HAP-1 (cell line): ENCODE results near the gene EFNA3.

ENCODE experiments used
- DNase-seq, 2 experiments: peaks; one replicate each; pipeline ENCODE4 v3.0.0-alpha.2; 2016 to 2020; ENCODE audit warnings: low spot score in 2 of 2
- H3K27me3 ChIP-seq: fragments of 250-450 bp; sonication (Bioruptor Pico); 2 replicates; pipeline ENCODE4 v1.5.1; 2020; ENCODE audit warnings: low read depth, mild to moderate bottlenecking, moderate library complexity
- H3K36me3 ChIP-seq: fragments of 250-450 bp; sonication (Bioruptor Pico); replicated peaks from 2 replicates; pipeline ENCODE4 v1.5.1; 2020; ENCODE audit warnings: mild to moderate bottlenecking
- H3K4me1 ChIP-seq: fragments of 250-450 bp; sonication (Bioruptor Pico); 2 replicates; pipeline ENCODE4 v1.5.1; 2020; ENCODE audit warnings: mild to moderate bottlenecking
- H3K4me3 ChIP-seq: fragments of 250-450 bp; sonication (Bioruptor Pico); 2 replicates; pipeline ENCODE4 v1.5.1; 2020; ENCODE audit warnings: mild to moderate bottlenecking, moderate library complexity
- H3K9me3 ChIP-seq: fragments of 250-450 bp; sonication (Bioruptor Pico); 2 replicates; pipeline ENCODE4 v1.5.1; 2020; ENCODE audit warnings: mild to moderate bottlenecking, moderate library complexity
- in situ Hi-C: fragments of 300-500 bp; cut with MboI; formaldehyde crosslinking; loops from 3 replicates; pipeline ENCODE4 v1.14.3; 2020; ENCODE audit warnings: low sequenced_read_pairs, inconsistent platforms, mixed read lengths

Gene EFNA3

GRCh38 chr1:155125511-155125945 is 46.9 kb downstream of the EFNA3 start:
- Histone ChIP-seq H3K4me1 (peaks cover 33% of the 10 kb centered on the region), H3K27me3 (no peaks in the 10 kb centered on the region; the same call in 1 of the 2 replicates), H3K4me3 (no peak overlapping the region), H3K36me3 (no peaks in the 10 kb centered on the region), H3K9me3 (no peaks in the 10 kb centered on the region)
- in situ Hi-C loops = no loop called here
- DNase-seq = no peak

GRCh38 chr1:155125946-155126555 is 47.4 kb downstream of the EFNA3 start:
- Histone ChIP-seq H3K9me3 (no peaks in the 10 kb centered on the region), H3K4me3 (no peak overlapping the region; the same call in 1 of the 2 replicates), H3K36me3 (no peaks in the 10 kb centered on the region), H3K4me1 (peaks cover 33% of the 10 kb centered on the region), H3K27me3 (no peaks in the 10 kb centered on the region; the same call in 1 of the 2 replicates)
- no peak for DNase-seq
- in situ Hi-C loops = no loop called here

- Histone ChIP-seq H3K36me3 (peaks cover 3% of the 10 kb centered on the region), H3K4me3 (peak overlapping the region; percentile 54), H3K4me1 (peaks cover 33% of the 10 kb centered on the region), H3K9me3 (no peaks in the 10 kb centered on the region), H3K27me3 (no peaks in the 10 kb centered on the region)
- in situ Hi-C loops = no loop called here
- DNase-seq = peak in 1 of 2 experiments; percentile 70
Observed at GRCh38 chr1:155126556-155127104, 48.0 kb downstream of the EFNA3 start.

GRCh38 chr1:155127105-155127966 is 48.7 kb downstream of the EFNA3 start, which contains the start of gene EFNA1:
EFNA1 (plus strand) TSS chr1:155127876; CDS start chr1:155127978, 102 bp downstream.
- Histone ChIP-seq H3K27me3 (no peaks in the 10 kb centered on the region), H3K4me3 (peak within 1 kb of the TSS; percentile 54), H3K9me3 (no peaks in the 10 kb centered on the region), H3K4me1 (peaks cover 33% of the 10 kb centered on the region), H3K36me3 (peaks cover 10% of the 10 kb centered on the region)
- peak; percentile 67 to 81 for DNase-seq
- in situ Hi-C loops = no loop called here

GRCh38 chr1:155127967-155128754 is 49.5 kb downstream of the EFNA3 start:
- Histone ChIP-seq H3K4me3 (peak overlapping the region; percentile 54), H3K36me3 (peaks cover 10% of the 10 kb centered on the region), H3K27me3 (no peaks in the 10 kb centered on the region), H3K9me3 (no peaks in the 10 kb centered on the region), H3K4me1 (peaks cover 33% of the 10 kb centered on the region)
- in situ Hi-C loops = no loop called here
- DNase-seq = no peak

GRCh38 chr1:155128755-155129473 is 50.3 kb downstream of the EFNA3 start:
- H3K4me3 ChIP-seq = peak overlapping the region; percentile 54
- DNase-seq = no peak
- H3K9me3 ChIP-seq = no peaks in the 10 kb centered on the region
- in situ Hi-C loops = no loop called here
- H3K36me3 ChIP-seq = peaks cover 12% of the 10 kb centered on the region
- H3K4me1 ChIP-seq = peaks cover 31% of the 10 kb centered on the region
- H3K27me3 ChIP-seq = no peaks in the 10 kb centered on the region

- Histone ChIP-seq H3K36me3 (peaks cover 14% of the 10 kb centered on the region), H3K4me3 (no peak overlapping the region), H3K27me3 (no peaks in the 10 kb centered on the region), H3K4me1 (peaks cover 34% of the 10 kb centered on the region), H3K9me3 (no peaks in the 10 kb centered on the region)
- no peak for DNase-seq
- in situ Hi-C loops = no loop called here
Observed at GRCh38 chr1:155130272-155131006, 51.8 kb downstream of the EFNA3 start.

- in situ Hi-C loops = no loop called here
- peaks cover 33% of the 10 kb centered on the region for H3K4me1 ChIP-seq
- H3K27me3 ChIP-seq = no peaks in the 10 kb centered on the region
Observed at GRCh38 chr1:155131285-155131684, 52.6 kb downstream of the EFNA3 start.

GRCh38 chr1:155131856-155132255 is 53.2 kb downstream of the EFNA3 start:
- H3K4me1 ChIP-seq = peaks cover 28% of the 10 kb centered on the region
- no peaks in the 10 kb centered on the region for H3K27me3 ChIP-seq
- DNase-seq = no peak
- H3K36me3 ChIP-seq = peaks cover 14% of the 10 kb centered on the region
- no peaks in the 10 kb centered on the region for H3K9me3 ChIP-seq
- H3K4me3 ChIP-seq = no peak overlapping the region
- in situ Hi-C loops = no loop called here

More at GRCh38 chr1:155131285-155131684, 52.6 kb downstream of the EFNA3 start:
- no peak for DNase-seq
- H3K4me3 ChIP-seq = no peak overlapping the region
- no peaks in the 10 kb centered on the region for H3K9me3 ChIP-seq
- H3K36me3 ChIP-seq = peaks cover 14% of the 10 kb centered on the region

GRCh38 chr1:155133799-155134281 is 55.2 kb downstream of the EFNA3 start:
- H3K27me3 ChIP-seq = no peaks in the 10 kb centered on the region
- H3K36me3 ChIP-seq = peaks cover 26% of the 10 kb centered on the region
- H3K4me1 ChIP-seq = peaks cover 18% of the 10 kb centered on the region
- in situ Hi-C loops = no loop called here
- no peak for DNase-seq
- H3K9me3 ChIP-seq = no peaks in the 10 kb centered on the region
- H3K4me3 ChIP-seq = no peak overlapping the region

GRCh38 chr1:155134322-155134721 is 55.7 kb downstream of the EFNA3 start:
- Histone ChIP-seq H3K36me3 (peaks cover 28% of the 10 kb centered on the region), H3K4me3 (no peak overlapping the region), H3K27me3 (no peaks in the 10 kb centered on the region), H3K4me1 (peaks cover 20% of the 10 kb centered on the region), H3K9me3 (no peaks in the 10 kb centered on the region)
- no peak for DNase-seq
- in situ Hi-C loops = no loop called here

- Histone ChIP-seq H3K27me3 (no peaks in the 10 kb centered on the region), H3K9me3 (no peaks in the 10 kb centered on the region), H3K4me1 (peaks cover 15% of the 10 kb centered on the region), H3K36me3 (peaks cover 28% of the 10 kb centered on the region), H3K4me3 (peak overlapping the region; percentile 65)
- in situ Hi-C loops = no loop called here
- peak; percentile 63 to 80 for DNase-seq
Observed at GRCh38 chr1:155134880-155135414, 56.3 kb downstream of the EFNA3 start.
